SK-N-SH (cell line): ENCODE measurements around the gene MRPL52.

ENCODE experiments used
- EZH2phosphoT487 ChIP-seq: fragments of 200-600 bp; sonication (generic); IDR thresholded peaks from 2 replicates; pipeline ENCODE4 v1.6.1; 2017; ENCODE audit warnings: low read depth, mixed run types, mild to moderate bottlenecking, antibody characterized with exemption, moderate library complexity, borderline replicate concordance
- FOSL2 ChIP-seq: IDR thresholded peaks from 2 replicates; pipeline ENCODE4 v1.4.0; 2012; ENCODE audit warnings: low read depth, mild to moderate bottlenecking, moderate library complexity, borderline replicate concordance
- FOXJ3 ChIP-seq: sonication (generic); formaldehyde crosslinking; IDR thresholded peaks from 2 replicates; pipeline ENCODE4 v1.5.1; 2020; ENCODE audit warnings: mild to moderate bottlenecking, missing genetic modification reagents
- FOXM1 ChIP-seq: IDR thresholded peaks from 2 replicates; pipeline ENCODE4 v1.4.0; 2012; ENCODE audit warnings: low read depth, mild to moderate bottlenecking
- MEF2A ChIP-seq: IDR thresholded peaks from 2 replicates; pipeline ENCODE4 v1.4.0; 2012; ENCODE audit warnings: low read depth, borderline replicate concordance
- POLR2AphosphoS5 ChIP-seq: IDR thresholded peaks from 2 replicates; pipeline ENCODE4 v1.6.1; 2012; ENCODE audit warnings: low read depth, low read length
- TEAD4 ChIP-seq: IDR thresholded peaks from 2 replicates; pipeline ENCODE4 v1.4.0; 2012; ENCODE audit warnings: mild to moderate bottlenecking, borderline replicate concordance; ENCODE audit not compliant: insufficient read depth
- YY1 ChIP-seq: IDR thresholded peaks from 2 replicates; pipeline ENCODE4 v1.4.0; 2012; ENCODE audit warnings: low read depth, mild to moderate bottlenecking
- TF ChIP-seq, protein P1 (sequence below): IDR thresholded peaks from 2 replicates; pipeline ENCODE4 v1.4.0; 2012; ENCODE audit warnings: low read depth
- TF ChIP-seq, protein P2 (sequence below): fragments of 200-600 bp; sonication (generic); IDR thresholded peaks from 2 replicates; pipeline ENCODE4 v1.6.1; 2017; ENCODE audit warnings: antibody characterized with exemption, mild to moderate bottlenecking, moderate library complexity
- TF ChIP-seq, protein P3 (sequence below): IDR thresholded peaks from 2 replicates; pipeline ENCODE4 v1.4.0; 2012; ENCODE audit warnings: low read depth, borderline replicate concordance
- TF ChIP-seq, protein P4 (sequence below): fragments of 150-350 bp; IDR thresholded peaks from 2 replicates; pipeline ENCODE4 v1.6.1; 2017; ENCODE audit warnings: antibody characterized with exemption, low read length, low read depth, borderline replicate concordance
- TF ChIP-seq, protein P5 (sequence below): fragments of 150-350 bp; IDR thresholded peaks from 2 replicates; pipeline ENCODE4 v1.6.1; 2016; ENCODE audit warnings: mild to moderate bottlenecking, low read depth, low read length
- TF ChIP-seq, protein P6 (sequence below): IDR thresholded peaks from 2 replicates; pipeline ENCODE4; 2012

DNA sequence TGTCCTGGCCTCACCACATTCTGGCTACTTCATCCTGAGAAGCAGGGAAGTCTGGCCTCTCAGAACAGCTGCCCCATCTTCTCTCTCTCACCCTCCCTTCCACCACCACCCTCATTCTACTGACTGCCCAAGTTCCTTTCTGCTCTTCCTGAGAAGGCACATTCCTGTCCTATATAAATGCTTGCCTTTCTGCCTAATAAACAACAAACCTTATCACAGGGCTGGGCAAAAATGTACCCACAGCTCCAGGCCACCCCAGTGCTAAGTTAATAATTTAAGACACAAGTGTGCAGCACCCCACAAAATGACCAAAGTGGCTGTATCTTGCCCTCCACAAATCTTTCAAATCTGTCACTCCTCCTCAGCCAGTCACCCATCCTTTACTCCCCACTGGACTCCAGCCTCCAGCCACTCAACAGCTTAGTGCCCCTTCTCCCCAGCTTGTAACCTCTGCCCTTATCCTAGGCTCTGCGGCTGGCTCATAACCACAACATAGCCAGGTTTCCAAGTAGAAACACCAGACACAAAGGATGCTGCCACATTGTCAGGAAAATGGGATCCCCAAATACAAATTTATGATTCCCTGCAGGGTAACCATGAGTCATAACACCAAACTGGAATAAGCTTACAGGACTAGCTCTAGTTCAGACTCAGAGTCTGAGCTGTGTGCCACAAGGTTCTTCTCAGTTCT, 48.2 kb upstream of the MRPL52 start:
- TF ChIP-seq, protein P1, sequence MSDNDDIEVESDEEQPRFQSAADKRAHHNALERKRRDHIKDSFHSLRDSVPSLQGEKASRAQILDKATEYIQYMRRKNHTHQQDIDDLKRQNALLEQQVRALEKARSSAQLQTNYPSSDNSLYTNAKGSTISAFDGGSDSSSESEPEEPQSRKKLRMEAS, result no peak
- TF ChIP-seq, protein P2, sequence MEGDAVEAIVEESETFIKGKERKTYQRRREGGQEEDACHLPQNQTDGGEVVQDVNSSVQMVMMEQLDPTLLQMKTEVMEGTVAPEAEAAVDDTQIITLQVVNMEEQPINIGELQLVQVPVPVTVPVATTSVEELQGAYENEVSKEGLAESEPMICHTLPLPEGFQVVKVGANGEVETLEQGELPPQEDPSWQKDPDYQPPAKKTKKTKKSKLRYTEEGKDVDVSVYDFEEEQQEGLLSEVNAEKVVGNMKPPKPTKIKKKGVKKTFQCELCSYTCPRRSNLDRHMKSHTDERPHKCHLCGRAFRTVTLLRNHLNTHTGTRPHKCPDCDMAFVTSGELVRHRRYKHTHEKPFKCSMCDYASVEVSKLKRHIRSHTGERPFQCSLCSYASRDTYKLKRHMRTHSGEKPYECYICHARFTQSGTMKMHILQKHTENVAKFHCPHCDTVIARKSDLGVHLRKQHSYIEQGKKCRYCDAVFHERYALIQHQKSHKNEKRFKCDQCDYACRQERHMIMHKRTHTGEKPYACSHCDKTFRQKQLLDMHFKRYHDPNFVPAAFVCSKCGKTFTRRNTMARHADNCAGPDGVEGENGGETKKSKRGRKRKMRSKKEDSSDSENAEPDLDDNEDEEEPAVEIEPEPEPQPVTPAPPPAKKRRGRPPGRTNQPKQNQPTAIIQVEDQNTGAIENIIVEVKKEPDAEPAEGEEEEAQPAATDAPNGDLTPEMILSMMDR, result no peak
- no peak for TF ChIP-seq FOSL2
- TF ChIP-seq TEAD4, result no peak
- TF ChIP-seq POLR2AphosphoS5, result no peak
- TF ChIP-seq, protein P3, sequence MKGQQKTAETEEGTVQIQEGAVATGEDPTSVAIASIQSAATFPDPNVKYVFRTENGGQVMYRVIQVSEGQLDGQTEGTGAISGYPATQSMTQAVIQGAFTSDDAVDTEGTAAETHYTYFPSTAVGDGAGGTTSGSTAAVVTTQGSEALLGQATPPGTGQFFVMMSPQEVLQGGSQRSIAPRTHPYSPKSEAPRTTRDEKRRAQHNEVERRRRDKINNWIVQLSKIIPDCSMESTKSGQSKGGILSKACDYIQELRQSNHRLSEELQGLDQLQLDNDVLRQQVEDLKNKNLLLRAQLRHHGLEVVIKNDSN, result no peak
- no peak for TF ChIP-seq FOXM1
- TF ChIP-seq, protein P4, sequence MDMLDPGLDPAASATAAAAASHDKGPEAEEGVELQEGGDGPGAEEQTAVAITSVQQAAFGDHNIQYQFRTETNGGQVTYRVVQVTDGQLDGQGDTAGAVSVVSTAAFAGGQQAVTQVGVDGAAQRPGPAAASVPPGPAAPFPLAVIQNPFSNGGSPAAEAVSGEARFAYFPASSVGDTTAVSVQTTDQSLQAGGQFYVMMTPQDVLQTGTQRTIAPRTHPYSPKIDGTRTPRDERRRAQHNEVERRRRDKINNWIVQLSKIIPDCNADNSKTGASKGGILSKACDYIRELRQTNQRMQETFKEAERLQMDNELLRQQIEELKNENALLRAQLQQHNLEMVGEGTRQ, result no peak
- TF ChIP-seq, protein P5, sequence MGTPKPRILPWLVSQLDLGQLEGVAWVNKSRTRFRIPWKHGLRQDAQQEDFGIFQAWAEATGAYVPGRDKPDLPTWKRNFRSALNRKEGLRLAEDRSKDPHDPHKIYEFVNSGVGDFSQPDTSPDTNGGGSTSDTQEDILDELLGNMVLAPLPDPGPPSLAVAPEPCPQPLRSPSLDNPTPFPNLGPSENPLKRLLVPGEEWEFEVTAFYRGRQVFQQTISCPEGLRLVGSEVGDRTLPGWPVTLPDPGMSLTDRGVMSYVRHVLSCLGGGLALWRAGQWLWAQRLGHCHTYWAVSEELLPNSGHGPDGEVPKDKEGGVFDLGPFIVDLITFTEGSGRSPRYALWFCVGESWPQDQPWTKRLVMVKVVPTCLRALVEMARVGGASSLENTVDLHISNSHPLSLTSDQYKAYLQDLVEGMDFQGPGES, result no peak
- TF ChIP-seq FOXJ3 (CRISPR knock-in tag), result no peak
- no peak for TF ChIP-seq YY1
- TF ChIP-seq EZH2phosphoT487, result no peak
- TF ChIP-seq MEF2A, result no peak
- TF ChIP-seq, protein P6, sequence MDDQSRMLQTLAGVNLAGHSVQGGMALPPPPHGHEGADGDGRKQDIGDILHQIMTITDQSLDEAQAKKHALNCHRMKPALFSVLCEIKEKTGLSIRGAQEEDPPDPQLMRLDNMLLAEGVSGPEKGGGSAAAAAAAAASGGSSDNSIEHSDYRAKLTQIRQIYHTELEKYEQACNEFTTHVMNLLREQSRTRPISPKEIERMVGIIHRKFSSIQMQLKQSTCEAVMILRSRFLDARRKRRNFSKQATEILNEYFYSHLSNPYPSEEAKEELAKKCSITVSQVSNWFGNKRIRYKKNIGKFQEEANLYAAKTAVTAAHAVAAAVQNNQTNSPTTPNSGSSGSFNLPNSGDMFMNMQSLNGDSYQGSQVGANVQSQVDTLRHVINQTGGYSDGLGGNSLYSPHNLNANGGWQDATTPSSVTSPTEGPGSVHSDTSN, result no peak
